ENCODE measurements around the gene SRGAP2B. TPM values are rescaled to one million over a fixed set of nuclear protein-coding genes. Genes with fewer than 3 reads are reported as not detected.
"Not testable (repeated sequence)": the region's sequence is repeated elsewhere in the genome, so short reads cannot be mapped to it uniquely, and the experiment has no call there.

SRGAP2B gene
- 64.8 TPM for total RNA-seq

DNA sequence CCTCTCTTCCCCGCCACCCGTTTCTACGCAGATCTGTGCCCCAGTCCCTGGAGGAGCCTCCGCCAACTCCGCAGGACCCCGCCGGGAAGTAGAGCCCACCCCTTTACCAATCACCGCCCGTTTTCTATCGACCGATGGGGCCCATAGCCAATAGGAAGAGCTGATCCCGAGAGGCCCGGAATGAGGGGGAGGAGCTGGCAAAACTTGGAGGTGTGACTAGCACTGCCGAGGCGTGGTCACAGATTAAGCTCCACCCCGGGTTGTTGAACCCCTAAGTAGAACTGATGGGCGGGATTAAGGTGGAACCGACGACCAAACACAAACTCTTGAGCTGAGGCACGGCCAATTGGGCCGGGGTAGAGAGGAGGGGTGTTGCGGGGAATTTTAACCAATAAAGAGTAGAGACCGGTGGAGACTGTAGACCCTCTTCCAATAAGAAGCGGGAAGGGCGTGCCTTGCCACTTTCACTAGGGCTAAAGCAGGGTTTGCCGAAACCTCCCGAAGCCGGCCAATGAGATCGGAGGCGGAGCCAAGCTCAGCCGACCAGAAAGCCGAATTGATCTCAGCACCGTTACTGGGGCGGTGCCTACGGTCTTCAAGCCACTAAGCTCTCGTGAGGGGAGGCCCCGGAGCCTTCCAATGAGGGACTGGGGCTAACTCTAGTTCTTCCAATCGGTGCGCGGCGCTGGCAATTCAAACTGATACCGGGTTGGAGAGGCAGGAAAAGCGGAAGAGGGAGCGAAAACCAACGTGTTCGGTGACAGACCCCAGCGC, at the start of gene SRGAP2B, which contains the start of gene FAM72D:
SRGAP2B (minus strand) TSS at position 45 of the 774 bp plus-strand sequence. CDS start 2,427 bp downstream, outside the sequence.
FAM72D (plus strand) TSS at position 691 of the 774 bp plus-strand sequence. CDS start 874 bp downstream, outside the sequence.
- DNase-seq (ENCODE audit: low spot score in 2 of 2): not testable (repeated sequence)
- peak; percentile 99 for FAIRE-seq

DNA sequence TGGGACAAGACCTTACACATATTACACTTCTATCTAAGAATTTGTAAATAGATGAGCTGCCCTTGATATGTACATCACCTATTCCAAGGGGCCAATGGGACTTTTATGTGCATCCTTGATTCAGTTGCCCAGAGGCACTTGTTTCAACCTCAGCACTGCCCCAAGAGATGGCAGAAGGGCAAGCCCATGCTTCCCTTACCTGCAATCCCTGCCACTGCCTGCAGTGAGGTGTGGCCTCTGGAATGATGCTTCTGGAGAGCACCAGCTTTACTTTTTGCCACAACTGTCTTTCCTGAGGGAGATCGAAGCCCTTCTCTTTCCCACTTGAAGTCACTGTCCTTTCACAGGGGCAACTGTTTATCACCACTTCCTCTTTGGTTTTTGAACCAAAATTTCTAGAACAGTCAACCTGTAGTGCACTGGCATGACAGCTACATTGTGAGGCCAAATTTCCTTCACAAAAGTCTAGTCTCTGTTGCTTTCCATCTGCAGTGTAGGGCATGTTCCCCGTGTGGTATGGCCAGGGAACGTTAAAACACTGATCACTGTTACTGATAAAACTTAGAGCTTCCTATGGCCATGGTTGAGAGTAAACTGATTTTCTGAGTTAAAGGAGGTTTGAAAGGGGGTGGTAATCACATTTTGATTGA, 49.3 kb upstream of the SRGAP2B start:
- not testable (repeated sequence) for FAIRE-seq; DNase-seq (ENCODE audit: low spot score in 2 of 2)

GRCh38 chr1:145140549-145140948, 45.4 kb upstream of the SRGAP2B start:
- not testable (repeated sequence) for FAIRE-seq; DNase-seq (ENCODE audit: low spot score in 2 of 2)

GRCh38 chr1:145134476-145134875, 39.3 kb upstream of the SRGAP2B start:
- not testable (repeated sequence) for FAIRE-seq; DNase-seq (ENCODE audit: low spot score in 2 of 2)

GRCh38 chr1:145128697-145129469, 33.8 kb upstream of the SRGAP2B start:
- FAIRE-seq; DNase-seq (ENCODE audit: low spot score in 2 of 2): not testable (repeated sequence)

GRCh38 chr1:145127144-145127543, 32.0 kb upstream of the SRGAP2B start:
- FAIRE-seq: not testable (repeated sequence)

DNA sequence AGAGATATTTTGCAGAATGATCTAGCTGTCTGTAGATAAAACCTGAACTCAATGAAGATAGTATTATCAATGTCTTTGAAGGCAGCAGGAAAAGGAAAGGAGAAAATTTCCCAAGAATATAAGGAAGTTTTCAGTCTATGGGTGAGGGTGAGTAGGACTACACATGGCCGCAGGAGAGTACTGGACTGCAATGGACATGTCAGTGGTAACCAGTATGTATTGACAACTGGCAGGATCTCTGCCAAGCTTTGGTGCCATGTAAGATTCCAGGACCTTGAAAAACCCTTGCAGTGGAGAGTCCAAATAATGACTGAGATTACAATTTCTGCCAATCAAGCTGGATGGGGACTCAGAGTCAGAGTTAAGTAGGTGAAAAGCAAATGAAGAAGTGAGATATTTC, 30.0 kb upstream of the SRGAP2B start:
- not testable (repeated sequence) for FAIRE-seq

More at GRCh38 chr1:145127144-145127543, 32.0 kb upstream of the SRGAP2B start:
- not testable (repeated sequence) for DNase-seq (ENCODE audit: low spot score in 2 of 2)

DNA sequence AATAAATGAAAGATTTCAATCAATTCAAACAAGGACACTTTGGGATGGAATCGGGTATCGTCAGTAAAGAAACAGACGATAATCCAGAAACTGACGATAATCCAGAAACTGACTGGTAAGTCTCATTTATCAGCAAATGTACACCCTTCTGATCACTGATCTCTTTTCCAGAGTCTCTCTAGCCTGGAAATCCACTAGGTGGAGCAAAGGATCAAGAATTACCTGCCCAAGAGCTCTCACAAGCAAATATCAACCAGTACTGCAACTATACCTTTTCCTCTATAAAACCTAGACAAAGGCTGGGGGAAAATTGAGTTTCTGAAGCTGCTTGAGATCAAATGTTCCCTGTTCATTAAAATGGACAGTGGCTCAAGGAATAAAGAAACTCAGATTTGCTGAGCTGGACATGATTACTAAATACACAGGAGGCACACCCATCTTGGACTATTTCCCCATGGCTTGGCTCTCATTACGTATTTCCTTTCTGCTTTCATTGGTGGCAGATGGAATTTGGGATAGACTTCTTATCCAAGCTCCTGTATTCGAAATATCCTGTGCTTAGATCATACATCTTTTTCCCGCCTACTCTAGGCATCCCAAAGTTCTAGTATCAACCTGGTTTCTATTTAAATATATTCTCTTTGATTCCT, 29.0 kb upstream of the SRGAP2B start:
- not testable (repeated sequence) for FAIRE-seq; DNase-seq (ENCODE audit: low spot score in 2 of 2)

More for the DNA sequence above, 30.0 kb upstream of the SRGAP2B start:
- DNase-seq (ENCODE audit: low spot score in 2 of 2): not testable (repeated sequence)

DNA sequence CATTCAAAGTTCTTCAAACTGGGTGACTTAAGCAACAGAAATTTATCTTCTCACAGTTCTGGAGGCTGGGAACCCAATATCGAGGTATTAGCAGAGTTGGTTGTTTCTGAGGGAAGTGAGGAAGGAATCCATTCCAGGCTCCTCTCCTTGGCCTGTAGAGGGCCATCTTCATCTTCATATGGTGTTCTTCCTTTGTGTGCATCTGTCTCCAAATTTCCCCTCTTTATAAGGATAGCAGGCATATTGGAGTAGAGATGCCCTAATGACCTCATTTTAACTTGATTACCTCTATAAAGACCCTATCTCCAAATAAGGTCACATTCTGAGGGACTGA, 27.9 kb upstream of the SRGAP2B start:
- not testable (repeated sequence) for DNase-seq (ENCODE audit: low spot score in 2 of 2); FAIRE-seq

GRCh38 chr1:145122344-145123061, 27.4 kb upstream of the SRGAP2B start:
- DNase-seq (ENCODE audit: low spot score in 2 of 2); FAIRE-seq: not testable (repeated sequence)

GRCh38 chr1:145119842-145120241, 24.7 kb upstream of the SRGAP2B start:
- not testable (repeated sequence) for FAIRE-seq; DNase-seq (ENCODE audit: low spot score in 2 of 2)

DNA sequence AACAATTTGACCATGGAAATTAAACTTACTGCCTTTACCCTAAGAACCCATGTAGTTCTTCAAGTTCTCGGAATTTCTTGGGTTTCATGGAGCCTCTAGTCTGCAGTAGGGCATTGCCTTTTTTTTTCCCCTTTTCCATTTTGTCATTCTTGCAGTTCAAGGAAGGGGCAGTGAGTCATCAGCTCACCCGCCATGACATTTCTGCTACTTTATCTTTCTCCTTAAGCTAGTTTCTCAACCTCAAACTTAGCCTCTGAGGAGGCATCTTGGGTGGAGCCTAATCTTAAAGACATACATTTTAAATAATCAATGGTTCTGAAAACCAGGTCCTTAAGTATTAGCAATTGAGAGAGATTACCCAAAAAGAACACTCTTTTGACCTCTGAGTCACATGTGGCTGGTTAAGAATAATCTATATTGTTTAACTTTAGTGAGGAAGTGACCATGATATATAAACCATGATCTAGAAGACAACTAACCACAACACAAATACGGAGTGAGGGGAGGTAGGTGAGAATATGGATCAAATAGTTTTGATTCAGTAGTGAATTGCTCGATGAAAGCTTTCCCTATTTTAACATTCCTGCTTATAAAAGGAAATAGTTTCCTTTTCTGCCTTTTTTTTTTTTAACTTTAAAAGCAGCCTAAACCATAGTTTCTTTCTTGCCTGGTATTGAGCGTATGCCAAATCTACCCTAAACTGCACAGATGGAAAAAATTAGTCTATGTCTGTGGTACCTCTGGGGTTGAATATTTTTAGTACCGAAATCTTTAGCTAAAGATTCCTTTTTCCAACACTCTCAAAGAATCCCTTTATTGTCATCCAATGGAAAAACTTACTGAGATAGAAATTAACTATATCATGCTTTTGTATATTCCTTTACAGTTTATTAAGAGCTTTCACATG, 20.7 kb upstream of the SRGAP2B start:
- FAIRE-seq; DNase-seq (ENCODE audit: low spot score in 2 of 2): not testable (repeated sequence)

- DNase-seq (ENCODE audit: low spot score in 2 of 2); FAIRE-seq: not testable (repeated sequence)
Observed at GRCh38 chr1:145114560-145115057, 19.5 kb upstream of the SRGAP2B start.

GRCh38 chr1:145112703-145113102, 17.6 kb upstream of the SRGAP2B start:
- not testable (repeated sequence) for FAIRE-seq; DNase-seq (ENCODE audit: low spot score in 2 of 2)

GRCh38 chr1:145111674-145112073, 16.5 kb upstream of the SRGAP2B start:
- not testable (repeated sequence) for FAIRE-seq; DNase-seq (ENCODE audit: low spot score in 2 of 2)

DNA sequence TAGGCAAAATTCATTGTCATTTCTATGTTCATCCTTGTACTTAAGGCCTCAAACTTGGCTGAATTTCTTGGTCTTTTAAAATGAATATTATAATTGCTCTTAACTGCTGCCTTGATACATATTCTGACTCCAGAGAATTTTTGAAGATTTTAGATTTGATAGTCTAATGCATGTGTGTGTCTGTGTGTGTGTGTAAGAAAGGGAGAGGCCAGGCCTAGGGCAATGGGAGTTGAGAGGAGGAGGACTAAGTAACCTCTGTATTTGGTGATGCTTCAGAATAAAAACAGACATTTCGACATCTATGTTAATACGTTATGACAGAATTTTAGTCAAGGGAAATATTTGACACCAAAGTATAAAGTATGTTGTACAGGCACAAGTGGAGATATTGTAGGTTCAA, 8.2 kb upstream of the SRGAP2B start:
- not testable (repeated sequence) for DNase-seq (ENCODE audit: low spot score in 2 of 2); FAIRE-seq

DNA sequence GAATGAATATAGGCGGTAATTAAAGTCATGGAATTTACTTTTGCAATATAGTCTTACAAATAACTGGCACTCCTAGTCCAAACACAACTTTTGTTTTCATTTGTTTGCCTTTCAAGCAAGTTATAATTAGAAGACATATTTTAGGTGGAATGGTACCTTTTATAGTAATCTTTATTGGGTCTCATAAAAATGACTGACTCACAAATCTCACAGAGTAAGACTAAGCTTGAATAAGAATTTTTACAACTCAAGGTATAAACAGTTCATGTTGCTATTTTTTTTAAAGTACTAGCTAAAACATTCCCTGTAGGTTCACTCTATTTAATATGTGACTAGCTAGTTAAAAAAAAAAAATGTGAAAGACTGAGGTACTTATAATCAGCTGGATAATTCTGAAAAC, 6.6 kb upstream of the SRGAP2B start:
- FAIRE-seq: not testable (repeated sequence)

More for the DNA sequence above, 6.6 kb upstream of the SRGAP2B start:
- not testable (repeated sequence) for DNase-seq (ENCODE audit: low spot score in 2 of 2)
